NCI-H1694 (cell line): ENCODE measurements around the gene SSH2.
"Not testable (repeated sequence)": the region's sequence is repeated elsewhere in the genome, so short reads cannot be mapped to it uniquely, and the experiment has no call there.

Source experiments
- DNase-seq: peaks from one replicate; lab custom pipeline; 2025; lab: John Stamatoyannopoulos, UW

The SSH2 gene

GRCh38 chr17:29929533-29930408 lies at the start of gene SSH2:
Gene SSH2, minus strand, starts transcription at chr17:29930228. Its CDS starts 228 bp downstream, at chr17:29930000.
- DNase-seq, result peak; percentile 80

- peak; percentile 36 for DNase-seq
These were observed 47.8 kb upstream of the SSH2 start for GRCh38 chr17:29977836-29978235.

- DNase-seq, result no peak
These were observed 43.0 kb upstream of the SSH2 start for GRCh38 chr17:29973005-29973404.

- no peak for DNase-seq
These were observed 42.2 kb upstream of the SSH2 start for GRCh38 chr17:29972277-29972676.

GRCh38 chr17:29968271-29968670 lies 38.2 kb upstream of the SSH2 start:
- no peak for DNase-seq

GRCh38 chr17:29962656-29963055 lies 32.6 kb upstream of the SSH2 start:
- no peak for DNase-seq

GRCh38 chr17:29959658-29960337 lies 29.8 kb upstream of the SSH2 start:
- no peak for DNase-seq

GRCh38 chr17:29958947-29959657 lies 29.1 kb upstream of the SSH2 start:
- no peak for DNase-seq

- not testable (repeated sequence) for DNase-seq
These were observed 27.5 kb upstream of the SSH2 start for GRCh38 chr17:29957488-29957887.

- no peak for DNase-seq
These were observed 26.2 kb upstream of the SSH2 start for GRCh38 chr17:29956225-29956624.

- no peak for DNase-seq
These were observed 24.4 kb upstream of the SSH2 start for GRCh38 chr17:29954405-29954804.

GRCh38 chr17:29949696-29950095 lies 19.7 kb upstream of the SSH2 start:
- DNase-seq, result no peak

- no peak for DNase-seq
These were observed 18.6 kb upstream of the SSH2 start for GRCh38 chr17:29948448-29949215.

GRCh38 chr17:29945281-29945680 lies 15.3 kb upstream of the SSH2 start:
- DNase-seq, result no peak

GRCh38 chr17:29941334-29941733 lies 11.3 kb upstream of the SSH2 start, which contains the start of gene EFCAB5:
Gene EFCAB5, plus strand, starts transcription at chr17:29941634. Its CDS starts 163 bp downstream, at chr17:29941797.
- DNase-seq, result no peak

GRCh38 chr17:29936724-29937123 lies 6.7 kb upstream of the SSH2 start:
- DNase-seq, result no peak

GRCh38 chr17:29935909-29936308 lies 5.9 kb upstream of the SSH2 start:
- not testable (repeated sequence) for DNase-seq

GRCh38 chr17:29933379-29933778 lies 3.4 kb upstream of the SSH2 start:
- peak; percentile 41 for DNase-seq

GRCh38 chr17:29931231-29931932 lies 1.4 kb upstream of the SSH2 start:
- peak; percentile 96 for DNase-seq

GRCh38 chr17:29930409-29931010 lies 482 bp upstream of the SSH2 start:
- peak; percentile 64 for DNase-seq
